CD4-positive, alpha-beta T cell treated with Interleukin-12 subunit alpha and Interleukin-12 subunit beta, for 1 hour (primary cell): ENCODE results near the gene TUT7.

ENCODE experiments used
- DNase-seq: peaks from one replicate; pipeline ENCODE4 v3.0.0-alpha.2; 2020

The TUT7 gene

DNA sequence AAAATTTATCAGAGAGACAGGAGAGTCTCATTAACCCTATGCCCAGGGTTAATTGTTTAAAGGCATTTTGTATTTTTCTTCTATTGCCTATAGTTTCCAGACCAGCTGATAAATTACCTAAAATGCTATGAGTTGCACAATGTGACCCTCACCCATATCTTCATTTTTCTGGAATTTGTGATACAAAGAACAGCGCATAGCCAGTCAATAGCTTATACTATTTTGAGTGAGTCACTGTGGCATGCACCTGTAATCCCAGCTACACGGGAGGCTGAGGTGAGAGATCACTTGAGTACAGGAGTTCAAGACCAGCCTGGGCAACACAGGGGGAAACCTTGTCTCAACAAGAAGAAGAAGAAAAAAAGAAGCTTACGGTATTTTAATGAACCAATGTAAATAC is 97.6 kb downstream of the TUT7 start:
- DNase-seq = no peak

GRCh38 chr9:86253577-86253976 is 100.6 kb downstream of the TUT7 start:
- DNase-seq = no peak

GRCh38 chr9:86252870-86253269 is 101.3 kb downstream of the TUT7 start:
- DNase-seq = no peak

- no peak for DNase-seq
These were observed 104.1 kb downstream of the TUT7 start for GRCh38 chr9:86250123-86250522.

GRCh38 chr9:86248746-86249145 is 105.5 kb downstream of the TUT7 start:
- DNase-seq = no peak

DNA sequence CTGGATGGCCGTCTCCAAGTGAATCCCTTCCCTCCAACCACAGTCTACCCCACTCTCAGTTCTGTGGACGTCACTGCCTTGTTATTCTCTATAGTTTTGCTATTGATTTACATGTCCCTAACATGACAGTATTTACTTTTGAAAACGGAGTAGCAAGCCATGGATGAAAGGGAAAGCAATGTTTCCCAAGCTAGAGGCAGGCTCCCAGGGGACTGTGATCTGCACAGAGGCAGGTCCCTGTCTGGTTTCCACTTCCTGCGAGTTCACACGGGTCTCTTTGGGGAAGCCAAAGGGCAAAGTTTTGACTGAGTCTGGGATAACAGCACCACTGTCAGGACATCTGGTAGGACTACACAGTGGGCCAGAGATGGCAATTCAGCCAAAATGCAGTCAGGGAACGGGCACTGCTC is 107.5 kb downstream of the TUT7 start:
- no peak for DNase-seq

DNA sequence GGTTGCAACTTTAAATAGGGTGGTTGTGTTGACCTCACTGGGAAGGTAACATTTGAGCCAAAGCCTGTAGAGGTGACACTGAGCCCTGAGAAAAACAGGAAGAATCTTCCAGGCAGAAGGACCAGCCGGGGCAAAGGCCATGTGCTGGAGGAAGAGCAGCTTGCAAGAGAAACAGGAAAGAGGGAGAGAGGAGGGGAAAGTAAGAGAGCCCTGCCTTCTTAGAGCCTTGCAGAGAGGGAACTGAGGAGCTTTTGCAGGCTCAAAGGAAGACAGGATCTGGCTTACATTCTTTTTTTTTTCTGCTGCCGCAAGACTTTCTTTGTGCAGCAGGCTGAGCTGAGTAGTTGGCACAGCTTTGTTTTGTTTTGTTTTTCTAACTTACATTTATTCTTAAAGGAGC is 112.1 kb downstream of the TUT7 start:
- no peak for DNase-seq

- no peak for DNase-seq
These were observed 113.0 kb downstream of the TUT7 start for GRCh38 chr9:86241216-86241615.

DNA sequence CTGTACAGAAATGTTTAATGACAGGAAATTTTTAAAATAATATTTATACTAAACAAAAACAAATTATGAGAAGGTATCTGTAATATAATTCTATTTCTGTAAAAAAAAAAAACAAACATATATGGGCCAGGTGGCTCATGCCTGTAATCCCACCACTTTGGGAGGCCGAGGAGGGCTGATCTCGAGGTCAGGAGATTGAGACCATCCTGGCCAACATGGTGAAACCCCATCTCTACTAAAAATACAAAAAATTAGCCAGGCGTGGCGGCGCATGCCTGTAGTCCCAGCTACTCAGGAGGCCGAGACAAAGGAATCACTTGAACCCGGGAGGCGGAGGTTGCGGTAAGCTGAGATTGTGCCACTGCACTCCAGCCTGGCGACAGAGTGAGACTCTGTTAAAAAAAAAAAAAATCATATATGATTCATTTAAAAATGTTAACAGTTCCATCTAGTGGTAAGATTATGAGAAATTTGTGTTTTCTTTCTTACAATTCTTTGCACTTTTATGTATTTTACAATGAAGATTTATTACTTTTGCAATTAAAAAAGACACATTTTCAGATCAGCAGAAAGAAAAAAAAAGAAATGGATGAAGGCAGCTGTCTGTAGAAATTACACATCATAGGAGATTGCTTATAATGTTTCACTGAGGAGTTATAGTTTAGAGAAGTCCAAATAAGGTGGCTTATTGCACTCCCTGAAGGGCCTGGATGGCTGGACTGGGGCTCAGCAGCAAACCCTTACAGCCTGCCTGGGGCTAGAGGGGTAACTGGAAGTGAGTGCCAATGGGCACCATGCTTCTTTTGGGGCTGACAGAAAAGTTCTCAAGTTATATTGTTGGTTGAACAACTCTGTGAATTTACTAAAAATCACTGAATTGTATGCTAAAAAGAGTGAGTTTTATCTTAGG is 115.1 kb downstream of the TUT7 start:
- DNase-seq = no peak
